ENCODE data around the gene WDR12.

- TF ChIP-seq CTCF (IDR thresholded peaks at IDR 0.05; ENCODE audit: low read length) (no peak), EZH2 (IDR thresholded peaks at IDR 0.05; ENCODE audit: borderline replicate concordance, low read length) (no peak)
Measured at GRCh38 chr2:202844656-202845055, 66.8 kb downstream of the WDR12 start.
